Keratinocyte (primary cell): Measurements from ENCODE around the gene METAP1D. TPM values are rescaled to one million over a fixed set of nuclear protein-coding genes. Genes with fewer than 3 reads are reported as not detected.
"Not testable (repeated sequence)": the region's sequence is repeated elsewhere in the genome, so short reads cannot be mapped to it uniquely, and the experiment has no call there.

Experiments
- DNase-seq: peaks from one replicate; pipeline ENCODE4 v3.0.0-alpha.2; 2011; ENCODE audit warnings: low read depth, missing footprints, low spot score
- FAIRE-seq: peaks from 2 replicates; lab custom pipeline; 2011; peaks lifted over from hg19 to GRCh38; lab: Jason Lieb, UNC
- H2AFZ ChIP-seq: 2 replicates; pipeline ENCODE4 v1.6.0; 2012; ENCODE audit warnings: low read length, control low read depth, inconsistent platforms; ENCODE audit not compliant: control insufficient read depth
- H3K27ac ChIP-seq: 2 replicates; pipeline ENCODE4 v1.5.1; 2011; ENCODE audit warnings: low read length; ENCODE audit not compliant: control insufficient read depth, insufficient read depth
- H3K27me3 ChIP-seq: 3 replicates; pipeline ENCODE4 v1.6.0; 2011; ENCODE audit warnings: low read length; ENCODE audit not compliant: control insufficient read depth, insufficient read depth; ENCODE audit errors: extremely low read depth
- H3K36me3 ChIP-seq, 2 experiments: 2 replicates in 1 of 2; 3 replicates in 1 of 2; pipeline ENCODE4 v1.5.1; 2011; ENCODE audit warnings: low read length in 2 of 2, mild to moderate bottlenecking in 1 of 2; ENCODE audit not compliant: control insufficient read depth in 2 of 2, insufficient read depth in 2 of 2; ENCODE audit errors: extremely low read depth in 1 of 2
- H3K4me1 ChIP-seq: 3 replicates; pipeline ENCODE4 v1.5.1; 2011; ENCODE audit warnings: low read length; ENCODE audit not compliant: control insufficient read depth, insufficient read depth; ENCODE audit errors: extremely low read depth
- H3K4me2 ChIP-seq: 3 replicates; pipeline ENCODE4 v1.6.0; 2011; ENCODE audit warnings: low read depth, low read length; ENCODE audit not compliant: control insufficient read depth, insufficient read depth; ENCODE audit errors: extremely low read depth
- H3K4me3 ChIP-seq, 3 experiments: fragments of 200-600 bp in 1 of 3; sonication (generic) in 1 of 3; 2 replicates in 2 of 3; 3 replicates in 1 of 3; pipeline ENCODE4 v1.5.1; 2011 to 2016; ENCODE audit warnings: low read length in 3 of 3, mild to moderate bottlenecking in 3 of 3, control low read depth in 2 of 3, inconsistent platforms in 1 of 3, low read depth in 1 of 3, mixed read lengths in 1 of 3, mixed run types in 1 of 3, moderate library complexity in 1 of 3; ENCODE audit not compliant: control insufficient read depth in 2 of 3, insufficient read depth in 2 of 3; ENCODE audit errors: extremely low read depth in 1 of 3
- H3K79me2 ChIP-seq: 2 replicates; pipeline ENCODE4 v1.6.0; 2012; ENCODE audit warnings: low read length; ENCODE audit not compliant: control insufficient read depth, insufficient read depth
- H3K9ac ChIP-seq: 3 replicates; pipeline ENCODE4 v1.6.0; 2011; ENCODE audit warnings: low read length; ENCODE audit not compliant: control insufficient read depth, insufficient read depth; ENCODE audit errors: extremely low read depth
- H3K9me1 ChIP-seq: 3 replicates; pipeline ENCODE4 v1.6.0; 2011; ENCODE audit warnings: low read length; ENCODE audit not compliant: control insufficient read depth, insufficient read depth; ENCODE audit errors: extremely low read depth
- H3K9me3 ChIP-seq: 2 replicates; pipeline ENCODE4 v1.5.1; 2012; ENCODE audit warnings: low read depth, low read length; ENCODE audit not compliant: control insufficient read depth
- H4K20me1 ChIP-seq: 3 replicates; pipeline ENCODE4 v1.6.0; 2011; ENCODE audit warnings: low read length; ENCODE audit not compliant: control insufficient read depth, insufficient read depth; ENCODE audit errors: extremely low read depth
- EZH2 ChIP-seq: IDR thresholded peaks from one replicate; pipeline ENCODE4 v1.6.1; 2012; ENCODE audit warnings: inconsistent platforms, mild to moderate bottlenecking, low read length, moderate library complexity
- dilution Hi-C: fragments of 300-500 bp; cut with MboI; formaldehyde crosslinking; loops from one replicate; pipeline ENCODE4 v1.7.0; 2020; ENCODE audit warnings: low sequenced_read_pairs; ENCODE audit not compliant: extremely low pct_ligation_motif_present
- polyA plus RNA-seq, 5 experiments: library from polyadenylated mRNA; depleted of rRNA in 3 of 5; stranded (reverse) in 3 of 5; stranded (forward) in 1 of 5; unstranded in 1 of 5; fragments of >200 nt; gene quantifications; 1 replicate in 1 of 5; 2 replicates in 3 of 5; 3 replicates in 1 of 5; pipeline versions ENCODE4 v1.2.1 to v1.2.3, GENCODE V29; 2011 to 2012; ENCODE audit warnings: missing spikeins in 2 of 5, low read depth in 1 of 5, low replicate concordance in 1 of 5
- TF ChIP-seq, protein P1 (sequence below), 3 experiments: IDR thresholded peaks in 1 of 3; conservative IDR thresholded peaks in 1 of 3; optimal IDR thresholded peaks in 1 of 3; 2 replicates in 2 of 3; 3 replicates in 1 of 3; pipeline versions ENCODE3 to v1.5.1; 2011; ENCODE audit warnings: low read length in 3 of 3, mild to moderate bottlenecking in 3 of 3, moderate library complexity in 2 of 3, control low read depth in 1 of 3, inconsistent platforms in 1 of 3; ENCODE audit not compliant: insufficient read depth in 2 of 3; ENCODE audit errors: extremely low read depth in 1 of 3

Gene METAP1D
- polyA plus RNA-seq, 1 donor (not counting 4 experiments of a cell fraction or from before 2014, with no cell fraction given), result 5.1 TPM

DNA sequence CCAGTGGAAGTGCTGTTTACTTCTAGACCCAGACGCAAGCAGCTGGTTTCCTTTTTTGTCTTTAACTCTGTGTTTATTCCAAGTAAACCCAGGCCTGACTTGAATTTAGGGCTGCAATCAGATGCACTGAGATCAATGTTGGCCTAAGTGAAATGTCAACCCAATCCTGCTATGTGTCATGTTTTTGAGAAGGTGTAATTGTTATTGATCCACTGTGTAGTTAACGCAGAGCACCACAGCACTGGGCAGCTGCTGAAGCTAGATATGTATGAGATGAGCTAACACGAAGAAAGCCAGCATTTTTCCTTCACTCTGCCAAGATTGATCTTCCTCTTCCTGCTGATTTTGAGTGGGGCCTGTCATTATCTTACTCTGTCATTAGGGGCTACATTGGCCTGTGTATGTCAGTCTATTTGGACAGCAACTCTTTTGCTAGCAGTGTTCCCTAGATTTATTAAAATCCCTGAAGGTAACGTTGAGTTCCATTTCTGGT lies 66.7 kb downstream of the METAP1D start:
- Histone ChIP-seq H3K4me3 (no peak overlapping the region), H3K36me3 (no peaks in the 10 kb centered on the region), H4K20me1 (no peaks in the 10 kb centered on the region), H3K4me1 (no peaks in the 10 kb centered on the region), H2AFZ (no peak overlapping the region), H3K27ac (no peak overlapping the region), H3K9ac (no peak overlapping the region), H3K4me2 (no peak overlapping the region), H3K9me3 (no peaks in the 10 kb centered on the region), H3K9me1 (no peaks in the 10 kb centered on the region), H3K79me2 (no peaks in the 10 kb centered on the region), H3K27me3 (no peaks in the 10 kb centered on the region)
- peak; percentile 26 for FAIRE-seq
- no peak for DNase-seq
- dilution Hi-C loops, result no loop called here
- no peak for TF ChIP-seq EZH2
- TF ChIP-seq, protein P1, sequence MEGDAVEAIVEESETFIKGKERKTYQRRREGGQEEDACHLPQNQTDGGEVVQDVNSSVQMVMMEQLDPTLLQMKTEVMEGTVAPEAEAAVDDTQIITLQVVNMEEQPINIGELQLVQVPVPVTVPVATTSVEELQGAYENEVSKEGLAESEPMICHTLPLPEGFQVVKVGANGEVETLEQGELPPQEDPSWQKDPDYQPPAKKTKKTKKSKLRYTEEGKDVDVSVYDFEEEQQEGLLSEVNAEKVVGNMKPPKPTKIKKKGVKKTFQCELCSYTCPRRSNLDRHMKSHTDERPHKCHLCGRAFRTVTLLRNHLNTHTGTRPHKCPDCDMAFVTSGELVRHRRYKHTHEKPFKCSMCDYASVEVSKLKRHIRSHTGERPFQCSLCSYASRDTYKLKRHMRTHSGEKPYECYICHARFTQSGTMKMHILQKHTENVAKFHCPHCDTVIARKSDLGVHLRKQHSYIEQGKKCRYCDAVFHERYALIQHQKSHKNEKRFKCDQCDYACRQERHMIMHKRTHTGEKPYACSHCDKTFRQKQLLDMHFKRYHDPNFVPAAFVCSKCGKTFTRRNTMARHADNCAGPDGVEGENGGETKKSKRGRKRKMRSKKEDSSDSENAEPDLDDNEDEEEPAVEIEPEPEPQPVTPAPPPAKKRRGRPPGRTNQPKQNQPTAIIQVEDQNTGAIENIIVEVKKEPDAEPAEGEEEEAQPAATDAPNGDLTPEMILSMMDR (optimal IDR thresholded peaks at IDR 0.05 in 1 of 3, IDR thresholded peaks at IDR 0.05 in 1 of 3, conservative IDR thresholded peaks at IDR 0.05 in 1 of 3; ENCODE audit: extremely low read depth in 1 of 3, insufficient read depth in 2 of 3, low read length in 3 of 3), result no peak

GRCh38 chr2:172067905-172068304 lies 68.2 kb downstream of the METAP1D start:
- H3K36me3 ChIP-seq, H3K4me1 ChIP-seq, H3K4me3 ChIP-seq, FAIRE-seq, H3K9me3 ChIP-seq, H4K20me1 ChIP-seq, H3K27me3 ChIP-seq, dilution Hi-C loops, H3K9ac ChIP-seq, DNase-seq, H3K9me1 ChIP-seq, H2AFZ ChIP-seq, H3K4me2 ChIP-seq, H3K27ac ChIP-seq, H3K79me2 ChIP-seq: not testable (repeated sequence)

GRCh38 chr2:172070936-172071335 lies 71.2 kb downstream of the METAP1D start:
- Histone ChIP-seq H3K36me3 (no peaks in the 10 kb centered on the region), H4K20me1 (no peaks in the 10 kb centered on the region), H3K4me3 (no peak overlapping the region), H3K9me3 (no peaks in the 10 kb centered on the region), H2AFZ (no peak overlapping the region), H3K79me2 (no peaks in the 10 kb centered on the region), H3K4me2 (no peak overlapping the region), H3K4me1 (no peaks in the 10 kb centered on the region), H3K9ac (no peak overlapping the region), H3K9me1 (no peaks in the 10 kb centered on the region), H3K27ac (no peak overlapping the region), H3K27me3 (no peaks in the 10 kb centered on the region)
- DNase-seq (no peak), FAIRE-seq (no peak)
- dilution Hi-C loops, result no loop called here
- no peak for TF ChIP-seq EZH2
- TF ChIP-seq, protein P1 (optimal IDR thresholded peaks at IDR 0.05 in 1 of 3, IDR thresholded peaks at IDR 0.05 in 1 of 3, conservative IDR thresholded peaks at IDR 0.05 in 1 of 3; ENCODE audit: extremely low read depth in 1 of 3, insufficient read depth in 2 of 3, low read length in 3 of 3), result no peak
